HG02623 (cell line): ENCODE data around the gene GGT6.
"Not testable (repeated sequence)": the region's sequence is repeated elsewhere in the genome, so short reads cannot be mapped to it uniquely, and the experiment has no call there.

Experiments used
- ATAC-seq: cut with Tn5 transposase; IDR thresholded peaks from one replicate; pipeline ENCODE4 v1.9.1; 2021; ENCODE audit warnings: moderate library complexity; ENCODE audit not compliant: unreplicated experiment

Gene GGT6, protein sequence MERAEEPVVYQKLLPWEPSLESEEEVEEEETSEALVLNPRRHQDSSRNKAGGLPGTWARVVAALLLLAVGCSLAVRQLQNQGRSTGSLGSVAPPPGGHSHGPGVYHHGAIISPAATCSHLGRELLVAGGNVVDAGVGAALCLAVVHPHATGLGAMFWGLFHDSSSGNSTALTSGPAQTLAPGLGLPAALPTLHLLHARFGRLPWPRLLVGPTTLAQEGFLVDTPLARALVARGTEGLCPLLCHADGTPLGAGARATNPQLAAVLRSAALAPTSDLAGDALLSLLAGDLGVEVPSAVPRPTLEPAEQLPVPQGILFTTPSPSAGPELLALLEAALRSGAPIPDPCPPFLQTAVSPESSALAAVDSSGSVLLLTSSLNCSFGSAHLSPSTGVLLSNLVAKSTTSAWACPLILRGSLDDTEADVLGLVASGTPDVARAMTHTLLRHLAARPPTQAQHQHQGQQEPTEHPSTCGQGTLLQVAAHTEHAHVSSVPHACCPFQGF

DNA sequence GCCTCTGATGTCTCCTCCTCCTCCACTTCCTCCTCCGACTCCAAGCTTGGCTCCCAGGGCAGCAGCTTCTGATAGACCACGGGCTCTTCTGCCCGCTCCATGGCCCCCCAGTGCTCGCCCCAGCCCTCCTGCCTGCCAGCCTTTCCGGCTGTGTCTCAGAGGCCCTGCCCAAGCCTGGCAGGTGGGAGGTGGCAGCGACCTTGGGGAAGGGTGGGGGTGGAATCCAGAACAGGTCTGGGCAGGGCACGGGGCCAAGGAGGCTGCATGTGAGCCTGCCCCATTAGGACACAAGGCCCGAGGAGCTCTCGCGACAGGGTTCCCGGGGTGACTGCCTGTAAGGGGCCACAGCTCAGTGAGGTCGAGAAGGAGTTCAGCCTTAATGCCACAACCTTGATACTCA is at the start of gene GGT6:
GGT6 (minus strand) TSS at position 157 of the 400 bp plus-strand sequence; CDS start at position 101, 56 bp downstream.
- ATAC-seq: no peak

DNA sequence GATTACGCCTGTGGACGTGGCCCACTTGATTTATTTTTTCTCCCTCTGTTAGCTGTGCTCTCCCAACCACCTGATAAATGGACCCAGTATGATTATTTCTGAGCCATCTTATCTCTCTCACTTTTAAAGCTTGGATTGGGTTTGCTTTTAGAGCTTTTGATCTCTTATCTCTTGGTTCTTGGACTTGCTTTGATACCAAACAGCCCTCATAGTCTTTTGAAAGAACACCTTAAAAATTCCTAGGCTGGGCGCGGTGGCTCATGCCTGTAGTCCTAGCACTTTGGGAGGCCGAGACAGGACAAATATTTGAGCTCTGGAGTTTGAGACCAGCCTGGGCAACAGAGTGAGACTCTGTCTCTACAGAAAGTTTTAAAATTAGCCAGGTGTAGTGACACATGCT is 49.8 kb upstream of the GGT6 start:
- ATAC-seq: no peak

DNA sequence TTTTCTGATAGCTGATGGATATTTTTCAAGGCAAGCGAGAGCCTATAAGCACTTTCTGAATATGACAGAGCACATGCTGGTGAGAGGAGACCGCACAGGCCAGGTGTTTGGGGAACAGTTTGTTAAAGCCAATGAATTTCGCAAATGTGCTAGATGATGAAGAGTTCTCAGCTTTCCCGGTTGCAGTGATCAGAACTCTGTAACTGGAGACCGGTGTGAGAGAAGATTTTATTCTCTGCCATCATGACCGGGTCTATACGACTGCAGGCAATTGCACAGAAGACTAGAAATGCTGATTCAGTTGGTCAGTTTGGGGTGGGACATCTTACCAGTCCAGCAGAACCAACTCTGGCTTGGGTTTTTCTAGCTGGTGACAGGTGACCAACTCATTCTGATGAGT is 49.4 kb upstream of the GGT6 start:
- no peak for ATAC-seq

DNA sequence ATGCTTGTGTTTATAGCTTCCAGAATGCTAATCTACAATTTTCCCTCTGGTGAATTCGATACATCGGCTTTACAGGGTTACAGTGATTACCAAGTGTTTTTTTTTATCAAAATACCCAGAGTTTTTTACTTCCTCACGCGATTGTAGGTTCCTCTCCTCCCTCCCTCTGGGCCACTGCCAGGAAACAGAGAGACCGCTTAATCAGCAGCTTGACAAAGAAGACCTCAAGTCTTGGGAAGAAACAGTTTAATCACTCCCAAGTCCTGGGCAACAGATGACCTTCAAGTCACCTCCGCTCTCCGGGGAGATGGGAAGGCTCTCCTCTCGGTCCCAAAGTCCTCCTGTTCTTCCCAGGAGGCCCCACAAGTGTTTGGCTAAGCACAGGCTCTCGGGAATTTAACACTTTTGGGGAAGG is 47.4 kb upstream of the GGT6 start:
- no peak for ATAC-seq

DNA sequence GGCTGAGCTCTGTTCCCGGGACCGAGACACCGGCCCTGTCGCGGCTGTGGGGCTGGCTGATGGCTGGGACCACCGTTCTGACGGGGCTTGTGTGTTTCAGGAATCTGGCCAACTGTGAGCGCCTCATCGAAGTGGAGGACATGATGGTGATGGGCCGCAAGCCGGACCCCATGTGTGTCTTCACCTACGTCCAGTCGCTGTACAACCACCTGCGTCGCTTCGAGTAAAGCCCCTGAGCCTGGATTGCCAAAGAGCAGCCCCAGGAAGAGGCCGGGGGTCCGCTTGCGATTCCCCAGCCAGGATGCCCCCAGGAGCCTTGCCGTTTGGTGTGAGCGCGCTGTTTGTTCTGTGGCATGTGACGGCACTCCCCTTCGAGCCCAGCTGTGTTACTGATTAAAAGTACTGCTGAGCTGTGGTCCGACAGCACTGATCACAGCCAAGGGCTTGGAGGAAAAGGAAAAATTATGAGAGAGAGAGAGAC is 46.9 kb upstream of the GGT6 start:
- no peak for ATAC-seq

DNA sequence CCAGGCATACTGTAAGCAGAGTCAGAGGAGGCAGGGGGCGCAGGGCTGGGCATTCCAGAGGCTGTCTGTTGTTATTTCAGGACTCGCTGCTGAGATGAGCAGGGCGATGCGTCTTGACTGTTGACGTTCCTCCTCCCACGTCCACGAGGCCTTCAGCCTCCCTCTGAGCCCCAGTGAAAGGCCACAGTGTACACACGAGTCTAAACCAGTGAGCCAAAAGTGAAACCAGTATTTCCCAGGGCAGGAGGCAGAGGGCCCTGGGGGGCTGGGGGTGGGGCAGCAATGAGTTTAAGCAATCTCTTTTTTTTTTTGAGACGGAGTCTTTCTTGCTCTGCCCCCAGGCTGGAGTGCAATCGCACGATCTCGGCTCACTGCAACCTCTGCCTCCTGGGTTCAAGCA is 45.4 kb upstream of the GGT6 start:
- ATAC-seq: no peak

DNA sequence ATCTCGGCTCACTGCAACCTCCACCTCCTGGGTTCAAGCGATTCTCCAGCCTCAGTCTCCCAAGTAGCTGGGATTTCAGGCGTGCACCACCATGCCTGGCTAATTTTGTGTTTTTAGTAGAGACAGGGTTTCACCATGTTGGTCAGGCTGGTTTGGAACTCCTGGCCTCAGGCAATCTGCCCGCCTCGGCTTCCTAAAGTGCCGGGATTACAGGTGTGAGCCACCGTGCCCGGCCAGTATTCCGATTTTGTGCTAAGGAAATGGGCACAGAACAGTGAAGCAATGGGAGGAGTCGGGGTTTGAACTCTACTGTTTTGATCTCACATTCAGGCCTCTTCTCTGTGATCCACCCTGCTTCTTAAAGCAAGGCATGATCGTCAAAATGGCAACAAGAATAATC is 44.4 kb upstream of the GGT6 start:
- not testable (repeated sequence) for ATAC-seq

DNA sequence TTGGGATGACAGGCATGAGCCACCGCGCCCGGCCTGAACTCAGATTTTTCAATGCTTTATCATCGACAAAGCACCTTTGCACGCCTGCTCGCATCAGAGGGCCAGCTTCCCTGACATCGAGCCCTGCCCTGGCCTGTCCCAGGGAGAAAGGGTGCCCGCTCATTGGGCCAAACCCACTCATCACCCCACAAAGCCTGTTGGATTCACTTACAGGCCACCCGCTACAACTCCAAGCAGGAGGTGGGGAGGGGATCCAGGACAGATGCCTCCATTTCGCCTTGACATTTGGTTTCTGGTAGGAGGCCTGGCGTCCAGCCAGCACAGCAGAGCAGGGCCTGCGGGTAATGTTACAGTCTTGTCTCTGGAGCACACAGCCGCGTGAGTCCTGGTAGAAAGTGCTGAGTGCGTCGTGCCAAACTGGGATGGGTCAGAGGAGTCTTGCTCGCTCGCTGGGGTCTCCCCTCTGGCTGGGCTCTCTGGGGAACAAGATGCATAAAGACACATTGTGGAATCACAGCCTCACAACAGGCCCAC is 43.8 kb upstream of the GGT6 start:
- ATAC-seq: no peak

DNA sequence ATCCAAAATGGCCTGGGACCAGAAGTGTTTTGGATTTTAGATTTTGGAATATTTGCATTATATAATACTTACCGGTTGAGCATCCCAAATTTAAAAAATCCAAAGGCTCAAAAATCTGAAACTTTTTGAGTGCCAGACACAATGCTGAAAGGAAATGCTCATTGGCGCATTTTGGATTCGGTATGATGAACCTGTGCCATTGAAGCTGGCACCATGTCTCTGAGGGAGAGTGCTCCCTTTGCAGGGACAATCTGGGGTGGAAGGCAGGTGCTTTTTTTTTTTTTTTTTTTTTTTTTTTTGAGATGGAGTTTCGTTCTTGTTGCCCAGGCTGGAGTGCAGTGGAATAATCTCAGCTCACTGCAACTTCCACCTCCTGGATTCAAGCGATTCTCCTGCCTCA is 41.7 kb upstream of the GGT6 start:
- no peak for ATAC-seq

DNA sequence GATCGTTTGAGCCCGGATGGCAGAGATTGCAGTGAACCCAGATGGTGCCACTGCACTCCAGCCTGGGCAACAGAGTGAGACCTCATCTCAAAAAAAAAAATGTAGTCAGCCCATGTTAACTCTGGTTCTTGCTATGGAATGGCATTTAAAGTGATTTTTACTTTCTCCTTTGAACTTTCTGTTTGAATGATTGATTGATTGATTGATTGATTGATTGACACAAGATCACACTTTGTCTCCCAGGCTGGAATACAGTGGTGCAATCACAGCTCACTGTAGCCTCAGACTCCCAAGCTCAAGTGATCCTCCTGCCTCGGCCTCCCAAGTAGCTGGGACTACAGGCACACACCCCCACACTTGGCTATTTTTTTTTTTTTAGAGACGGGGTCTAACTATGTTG is 40.9 kb upstream of the GGT6 start:
- no peak for ATAC-seq

DNA sequence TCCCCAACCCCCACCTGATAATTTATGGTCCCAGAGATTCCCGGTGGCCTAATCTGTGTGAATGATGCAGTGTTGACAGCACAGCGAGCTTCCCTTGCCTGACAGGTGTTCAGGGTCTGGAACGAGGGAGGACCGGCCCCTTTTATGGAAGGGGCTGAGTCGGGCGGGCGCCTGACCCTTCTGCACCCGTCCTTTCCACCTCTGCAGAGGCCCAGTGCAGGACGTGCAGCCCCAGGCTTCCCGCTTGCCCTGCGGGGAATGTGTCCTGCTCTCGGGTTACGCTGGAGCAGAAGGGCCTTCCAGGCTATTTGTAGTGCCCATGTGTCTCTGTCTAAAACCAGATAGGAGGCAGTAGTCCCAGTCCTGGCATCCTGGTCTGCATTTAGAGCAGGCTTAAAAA is 40.2 kb upstream of the GGT6 start:
- ATAC-seq: no peak

DNA sequence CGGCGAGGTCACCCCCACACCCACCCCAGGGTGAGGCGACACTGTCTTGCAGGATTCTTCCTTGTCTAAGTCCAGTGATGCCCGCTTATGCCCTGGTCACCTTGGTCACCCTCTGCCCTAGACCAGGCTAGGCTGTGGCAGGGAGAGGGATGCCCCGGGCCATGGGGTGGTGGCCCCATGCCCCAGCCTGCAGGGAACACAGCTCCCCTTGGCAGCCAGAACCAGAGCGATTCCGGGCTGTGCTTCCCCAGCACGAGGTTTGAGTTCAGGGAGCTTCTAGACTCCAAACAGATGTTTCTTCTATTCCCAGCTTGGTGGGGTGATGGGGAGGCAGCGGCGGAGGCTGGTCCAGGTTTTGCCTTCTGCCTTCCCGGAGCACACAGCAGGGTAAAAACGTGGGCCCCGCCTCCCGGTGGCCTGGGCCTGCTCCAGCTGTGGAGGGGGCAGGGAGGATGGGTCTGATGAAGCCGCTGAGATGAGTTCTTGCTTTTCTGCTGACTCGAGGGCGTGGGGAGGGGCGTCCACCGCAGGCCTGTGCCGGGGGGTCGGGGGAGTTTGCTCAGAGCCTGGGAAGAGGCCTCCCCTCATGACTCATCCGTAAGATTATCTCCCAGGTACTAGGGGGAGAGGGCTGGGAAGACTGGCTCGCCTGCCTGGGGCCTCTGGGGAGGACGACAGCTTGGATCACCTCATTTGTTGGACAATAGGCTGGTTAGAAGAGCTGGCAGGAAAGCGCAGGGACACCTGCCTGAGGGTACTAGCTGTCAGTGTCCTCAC is 39.3 kb upstream of the GGT6 start:
- ATAC-seq: no peak

DNA sequence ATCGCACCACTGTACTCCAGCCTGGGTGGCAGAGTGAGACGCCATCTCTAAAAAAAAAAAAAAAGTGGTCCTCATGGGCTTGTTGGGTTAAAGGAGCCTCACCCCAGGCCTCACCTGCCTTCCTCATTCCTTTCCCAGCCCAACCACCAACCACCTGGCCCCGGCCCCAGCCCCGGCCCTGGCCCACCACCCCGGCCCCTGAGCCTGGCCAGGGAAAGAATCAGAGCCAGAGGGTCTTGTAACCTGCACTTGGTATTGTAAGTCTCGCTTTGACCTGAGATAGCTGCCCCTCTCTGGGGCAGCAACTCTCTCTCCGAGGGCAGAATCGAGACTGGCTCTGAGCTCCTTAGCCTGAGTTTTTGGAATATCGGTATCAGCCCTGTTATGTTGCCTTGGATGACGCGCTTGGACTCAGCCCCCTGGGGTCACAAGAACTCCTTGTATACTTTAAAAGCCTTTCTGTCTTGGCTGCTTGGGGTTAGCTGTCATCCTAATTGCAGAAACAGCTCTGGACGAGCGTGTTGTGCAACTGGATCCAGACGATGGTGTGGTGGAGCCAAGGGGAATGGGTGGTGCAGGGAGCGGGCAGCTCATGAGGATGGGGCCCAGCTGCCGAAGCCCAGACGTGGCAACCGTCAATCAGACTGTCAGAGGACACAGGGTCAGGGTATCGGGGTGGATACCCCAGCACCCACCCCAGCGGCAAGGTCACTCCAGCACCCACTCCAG is 38.6 kb upstream of the GGT6 start:
- ATAC-seq: no peak

DNA sequence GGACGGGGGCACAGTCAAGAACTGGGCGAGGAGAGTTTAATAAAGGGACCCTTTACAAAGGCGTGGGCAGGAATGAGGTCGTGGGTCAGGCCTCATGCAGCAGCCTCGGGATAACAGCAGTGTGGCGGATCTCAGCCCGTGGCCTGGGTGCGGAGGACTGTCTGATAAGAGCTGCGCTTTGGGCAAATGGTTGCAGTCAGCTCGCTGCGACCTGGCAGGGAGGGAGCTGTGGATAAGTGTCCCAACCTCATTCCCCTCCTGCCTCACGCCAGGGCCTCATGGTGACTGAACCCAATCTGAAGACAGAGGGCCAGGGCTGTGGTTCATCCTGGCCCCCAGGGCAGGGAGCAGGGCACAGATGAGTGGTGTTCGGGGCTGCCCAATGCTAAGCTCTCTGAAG is 37.6 kb upstream of the GGT6 start:
- no peak for ATAC-seq

DNA sequence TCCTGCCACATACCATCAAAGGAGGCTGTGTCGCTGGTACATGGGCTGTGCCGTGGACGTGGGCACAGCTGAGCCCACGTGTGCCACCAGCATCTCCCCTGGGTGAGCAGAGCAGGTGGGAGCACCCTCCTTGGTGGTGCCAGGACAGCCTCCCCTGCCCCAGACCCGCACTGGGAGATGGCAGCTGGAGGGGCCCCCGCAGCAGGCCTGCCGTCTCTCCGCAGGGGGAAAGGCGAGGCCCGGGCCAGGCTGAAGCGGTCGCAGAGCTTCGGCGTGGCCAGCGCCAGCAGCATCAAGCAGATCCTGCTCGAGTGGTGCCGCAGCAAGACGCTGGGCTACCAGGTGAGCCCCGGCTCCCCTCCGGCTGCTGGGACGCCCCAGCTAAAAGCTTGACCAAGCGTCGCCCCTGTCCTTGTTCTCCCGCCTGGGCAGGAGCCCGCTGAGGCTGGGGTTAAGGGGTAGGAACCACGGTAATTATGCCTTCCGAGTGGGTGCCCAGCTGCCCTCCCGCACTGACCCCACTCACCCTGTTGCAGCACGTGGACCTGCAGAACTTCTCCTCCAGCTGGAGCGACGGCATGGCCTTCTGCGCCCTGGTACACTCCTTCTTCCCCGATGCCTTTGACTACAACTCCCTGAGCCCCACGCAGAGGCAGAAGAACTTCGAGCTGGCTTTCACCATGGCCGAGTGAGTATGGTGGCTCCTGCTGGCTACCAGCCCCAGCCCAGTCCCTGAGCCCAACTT is 36.4 kb upstream of the GGT6 start:
- no peak for ATAC-seq

DNA sequence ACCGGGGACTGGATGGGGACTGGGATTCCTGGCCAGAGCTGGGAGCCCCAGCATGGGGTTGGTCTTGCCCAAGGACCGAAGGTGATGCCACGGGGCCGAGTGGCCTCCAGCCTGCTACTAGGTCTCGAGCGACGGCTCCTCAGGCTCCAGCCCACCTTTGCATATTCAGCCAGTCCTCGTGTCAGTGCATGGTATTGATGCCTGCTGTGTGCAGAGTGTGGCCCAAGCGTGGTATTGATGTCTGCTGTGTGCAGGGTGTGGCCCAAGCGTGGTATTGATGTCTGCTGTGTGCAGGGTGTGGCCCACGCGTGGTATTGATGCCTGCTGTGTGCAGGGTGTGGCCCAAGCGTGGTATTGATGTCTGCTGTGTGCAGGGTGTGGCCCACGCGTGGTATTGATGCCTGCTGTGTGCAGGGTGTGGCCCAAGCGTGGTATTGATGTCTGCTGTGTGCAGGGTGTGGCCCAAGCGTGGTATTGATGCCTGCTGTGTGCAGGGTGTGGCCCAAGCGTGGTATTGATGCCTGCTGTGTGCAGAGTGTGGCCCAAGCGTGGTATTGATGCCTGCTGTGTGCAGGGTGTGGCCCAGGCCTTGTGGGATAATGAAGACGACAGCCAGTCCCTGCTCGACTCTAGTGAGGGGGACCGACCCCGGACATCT is 35.4 kb upstream of the GGT6 start:
- not testable (repeated sequence) for ATAC-seq

DNA sequence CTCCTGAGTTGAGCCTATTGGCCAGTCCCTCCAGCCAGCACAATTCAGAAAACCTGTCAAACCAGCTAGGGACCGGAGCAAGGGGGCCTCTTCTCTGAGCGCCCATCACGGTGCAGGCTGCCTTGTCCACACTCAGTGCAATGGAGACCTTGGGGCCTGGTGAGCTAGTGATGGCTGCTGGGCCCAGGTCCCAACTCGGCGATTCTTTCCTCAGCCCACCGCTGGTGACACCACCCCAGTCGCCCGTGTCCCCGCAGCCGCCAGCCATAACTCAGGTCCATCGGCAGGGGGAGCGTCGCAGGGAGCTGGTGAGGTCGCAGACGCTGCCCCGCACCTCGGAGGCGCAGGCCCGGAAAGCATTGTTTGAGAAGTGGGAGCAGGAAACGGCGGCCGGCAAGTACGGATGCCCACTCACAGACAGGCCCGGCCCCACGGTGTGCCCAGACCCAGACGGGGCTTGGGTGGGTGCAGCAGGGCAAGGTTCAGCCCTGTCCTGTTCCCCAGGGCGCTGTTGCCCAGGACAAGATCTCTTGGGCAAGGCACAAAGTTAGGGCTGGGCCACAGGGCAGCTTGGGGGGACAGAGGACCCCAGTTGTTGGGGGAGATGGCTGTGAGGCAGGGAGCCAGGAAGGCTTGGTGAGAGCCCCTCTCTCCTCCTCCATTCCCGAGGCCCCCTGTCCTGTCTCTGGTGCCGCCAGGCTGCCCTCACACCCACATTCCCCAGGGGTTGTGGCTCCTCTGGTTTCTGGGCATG is 34.7 kb upstream of the GGT6 start:
- ATAC-seq: no peak

DNA sequence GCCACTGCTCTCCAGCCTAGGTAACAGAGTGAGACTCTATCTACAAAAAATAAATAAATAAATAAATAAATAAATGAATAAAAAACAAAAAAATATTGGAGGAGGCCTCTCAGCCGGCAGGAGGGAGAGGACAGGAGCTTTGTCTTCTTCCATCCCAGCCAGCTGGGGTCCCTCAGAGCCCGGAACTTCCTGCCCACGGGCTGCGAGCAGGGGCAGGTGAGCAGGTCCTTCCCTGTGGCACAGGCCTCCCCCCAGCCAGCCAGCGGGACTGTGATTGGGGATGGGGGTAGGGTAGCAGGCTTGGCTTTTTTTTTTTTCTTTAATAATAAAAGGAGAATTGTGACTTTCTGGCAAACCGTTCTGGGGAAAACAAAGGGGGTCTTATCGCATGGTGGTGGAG is 34.0 kb upstream of the GGT6 start:
- ATAC-seq: no peak

DNA sequence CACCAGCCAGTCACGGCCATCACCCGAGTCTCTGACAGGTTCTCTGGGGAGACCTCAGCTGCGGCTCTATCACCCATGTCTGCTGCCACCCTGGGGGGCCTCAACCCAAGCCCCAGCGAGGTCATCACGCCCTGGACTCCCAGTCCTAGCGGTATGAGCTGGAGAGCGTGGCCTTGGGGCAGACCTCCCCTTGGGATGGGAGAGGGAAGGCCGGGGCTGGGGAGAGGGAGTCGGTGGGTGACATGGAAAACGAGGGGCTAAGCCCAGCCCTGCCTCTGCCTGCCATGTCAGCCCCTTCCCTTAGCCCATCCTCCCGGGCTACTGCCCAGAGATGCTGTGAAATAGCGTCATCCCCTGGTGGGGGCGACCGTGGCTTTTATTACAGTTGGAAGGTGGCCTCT is 32.6 kb upstream of the GGT6 start:
- no peak for ATAC-seq
